SK-N-SH (cell line): ENCODE measurements around the gene ACAP3.

ENCODE experiments used
- EP300 ChIP-seq, 2 experiments: IDR thresholded peaks; 2 replicates each; pipeline versions ENCODE4 v1.4.0 to v1.6.1; 2012; ENCODE audit warnings: borderline replicate concordance in 1 of 2, low read depth in 1 of 2, low read length in 1 of 2
- FOXM1 ChIP-seq: IDR thresholded peaks from 2 replicates; pipeline ENCODE4 v1.4.0; 2012; ENCODE audit warnings: low read depth, mild to moderate bottlenecking
- POLR2AphosphoS5 ChIP-seq: IDR thresholded peaks from 2 replicates; pipeline ENCODE4 v1.6.1; 2012; ENCODE audit warnings: low read depth, low read length
- RFX5 ChIP-seq: IDR thresholded peaks from 2 replicates; pipeline ENCODE4 v1.6.1; 2012; ENCODE audit warnings: mild to moderate bottlenecking, improper control_type of control experiment, low read length
- SIN3A ChIP-seq: IDR thresholded peaks from 2 replicates; pipeline ENCODE4 v1.6.1; 2012; ENCODE audit warnings: low read depth, mild to moderate bottlenecking, low read length, moderate library complexity, borderline replicate concordance
- SMC3 ChIP-seq: IDR thresholded peaks from 2 replicates; pipeline ENCODE4 v1.6.1; 2012; ENCODE audit warnings: low read depth, low read length, improper control_type of control experiment
- TAF1 ChIP-seq: IDR thresholded peaks from 2 replicates; pipeline ENCODE4 v1.6.1; 2012; ENCODE audit warnings: low read depth, mild to moderate bottlenecking, low read length, moderate library complexity, borderline replicate concordance
- TCF12 ChIP-seq: IDR thresholded peaks from 2 replicates; pipeline ENCODE4 v1.4.0; 2012
- YY1 ChIP-seq: IDR thresholded peaks from 2 replicates; pipeline ENCODE4 v1.4.0; 2012; ENCODE audit warnings: low read depth, mild to moderate bottlenecking
- TF ChIP-seq, protein P1 (sequence below): fragments of 200-600 bp; sonication (generic); IDR thresholded peaks from 2 replicates; pipeline ENCODE4 v1.6.1; 2017; ENCODE audit warnings: antibody characterized with exemption, mild to moderate bottlenecking, moderate library complexity
- TF ChIP-seq, protein P2 (sequence below): fragments of 150-350 bp; IDR thresholded peaks from 2 replicates; pipeline ENCODE4 v1.6.1; 2017; ENCODE audit warnings: antibody characterized with exemption, low read length, low read depth, borderline replicate concordance
- TF ChIP-seq, protein P3 (sequence below): IDR thresholded peaks from 2 replicates; pipeline ENCODE4 v1.6.1; 2012; ENCODE audit warnings: mild to moderate bottlenecking, low read depth, low read length, moderate library complexity

DNA sequence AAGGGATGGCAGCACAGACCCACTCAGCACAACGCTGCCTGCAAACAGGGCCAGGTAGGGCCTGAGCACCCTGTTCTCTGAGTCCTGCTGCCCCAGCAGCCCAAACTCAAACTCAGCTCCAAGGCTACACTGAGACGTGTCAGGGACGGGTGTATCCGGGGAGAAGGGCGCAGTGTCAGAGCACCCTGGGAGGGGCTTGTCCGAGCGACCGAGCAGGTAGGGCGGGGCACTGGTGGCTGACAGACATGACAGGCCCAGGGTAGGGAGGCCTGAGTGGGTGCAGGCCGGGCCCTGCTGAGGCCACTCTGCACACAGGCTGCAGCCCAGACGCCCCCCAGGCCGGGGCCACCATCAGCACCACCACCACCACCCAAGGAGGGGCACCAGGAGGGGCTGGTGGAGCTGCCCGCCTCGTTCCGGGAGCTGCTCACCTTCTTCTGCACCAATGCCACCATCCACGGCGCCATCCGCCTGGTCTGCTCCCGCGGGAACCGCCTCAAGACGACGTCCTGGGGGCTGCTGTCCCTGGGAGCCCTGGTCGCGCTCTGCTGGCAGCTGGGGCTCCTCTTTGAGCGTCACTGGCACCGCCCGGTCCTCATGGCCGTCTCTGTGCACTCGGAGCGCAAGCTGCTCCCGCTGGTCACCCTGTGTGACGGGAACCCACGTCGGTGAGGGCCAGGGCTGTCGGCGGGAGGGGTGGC lies 22.0 kb downstream of the ACAP3 start:
- TF ChIP-seq SMC3 (no peak), FOXM1 (no peak), TAF1 (no peak), POLR2AphosphoS5 (no peak), YY1 (no peak), RFX5 (no peak), EP300 (IDR thresholded peaks at IDR 0.05; ENCODE audit: borderline replicate concordance in 1 of 2, low read depth in 1 of 2, low read length in 1 of 2) (no peak), TCF12 (no peak), SIN3A (no peak)
- TF ChIP-seq, protein P1, sequence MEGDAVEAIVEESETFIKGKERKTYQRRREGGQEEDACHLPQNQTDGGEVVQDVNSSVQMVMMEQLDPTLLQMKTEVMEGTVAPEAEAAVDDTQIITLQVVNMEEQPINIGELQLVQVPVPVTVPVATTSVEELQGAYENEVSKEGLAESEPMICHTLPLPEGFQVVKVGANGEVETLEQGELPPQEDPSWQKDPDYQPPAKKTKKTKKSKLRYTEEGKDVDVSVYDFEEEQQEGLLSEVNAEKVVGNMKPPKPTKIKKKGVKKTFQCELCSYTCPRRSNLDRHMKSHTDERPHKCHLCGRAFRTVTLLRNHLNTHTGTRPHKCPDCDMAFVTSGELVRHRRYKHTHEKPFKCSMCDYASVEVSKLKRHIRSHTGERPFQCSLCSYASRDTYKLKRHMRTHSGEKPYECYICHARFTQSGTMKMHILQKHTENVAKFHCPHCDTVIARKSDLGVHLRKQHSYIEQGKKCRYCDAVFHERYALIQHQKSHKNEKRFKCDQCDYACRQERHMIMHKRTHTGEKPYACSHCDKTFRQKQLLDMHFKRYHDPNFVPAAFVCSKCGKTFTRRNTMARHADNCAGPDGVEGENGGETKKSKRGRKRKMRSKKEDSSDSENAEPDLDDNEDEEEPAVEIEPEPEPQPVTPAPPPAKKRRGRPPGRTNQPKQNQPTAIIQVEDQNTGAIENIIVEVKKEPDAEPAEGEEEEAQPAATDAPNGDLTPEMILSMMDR, result no peak
- TF ChIP-seq, protein P2, sequence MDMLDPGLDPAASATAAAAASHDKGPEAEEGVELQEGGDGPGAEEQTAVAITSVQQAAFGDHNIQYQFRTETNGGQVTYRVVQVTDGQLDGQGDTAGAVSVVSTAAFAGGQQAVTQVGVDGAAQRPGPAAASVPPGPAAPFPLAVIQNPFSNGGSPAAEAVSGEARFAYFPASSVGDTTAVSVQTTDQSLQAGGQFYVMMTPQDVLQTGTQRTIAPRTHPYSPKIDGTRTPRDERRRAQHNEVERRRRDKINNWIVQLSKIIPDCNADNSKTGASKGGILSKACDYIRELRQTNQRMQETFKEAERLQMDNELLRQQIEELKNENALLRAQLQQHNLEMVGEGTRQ, result no peak
- TF ChIP-seq, protein P3, sequence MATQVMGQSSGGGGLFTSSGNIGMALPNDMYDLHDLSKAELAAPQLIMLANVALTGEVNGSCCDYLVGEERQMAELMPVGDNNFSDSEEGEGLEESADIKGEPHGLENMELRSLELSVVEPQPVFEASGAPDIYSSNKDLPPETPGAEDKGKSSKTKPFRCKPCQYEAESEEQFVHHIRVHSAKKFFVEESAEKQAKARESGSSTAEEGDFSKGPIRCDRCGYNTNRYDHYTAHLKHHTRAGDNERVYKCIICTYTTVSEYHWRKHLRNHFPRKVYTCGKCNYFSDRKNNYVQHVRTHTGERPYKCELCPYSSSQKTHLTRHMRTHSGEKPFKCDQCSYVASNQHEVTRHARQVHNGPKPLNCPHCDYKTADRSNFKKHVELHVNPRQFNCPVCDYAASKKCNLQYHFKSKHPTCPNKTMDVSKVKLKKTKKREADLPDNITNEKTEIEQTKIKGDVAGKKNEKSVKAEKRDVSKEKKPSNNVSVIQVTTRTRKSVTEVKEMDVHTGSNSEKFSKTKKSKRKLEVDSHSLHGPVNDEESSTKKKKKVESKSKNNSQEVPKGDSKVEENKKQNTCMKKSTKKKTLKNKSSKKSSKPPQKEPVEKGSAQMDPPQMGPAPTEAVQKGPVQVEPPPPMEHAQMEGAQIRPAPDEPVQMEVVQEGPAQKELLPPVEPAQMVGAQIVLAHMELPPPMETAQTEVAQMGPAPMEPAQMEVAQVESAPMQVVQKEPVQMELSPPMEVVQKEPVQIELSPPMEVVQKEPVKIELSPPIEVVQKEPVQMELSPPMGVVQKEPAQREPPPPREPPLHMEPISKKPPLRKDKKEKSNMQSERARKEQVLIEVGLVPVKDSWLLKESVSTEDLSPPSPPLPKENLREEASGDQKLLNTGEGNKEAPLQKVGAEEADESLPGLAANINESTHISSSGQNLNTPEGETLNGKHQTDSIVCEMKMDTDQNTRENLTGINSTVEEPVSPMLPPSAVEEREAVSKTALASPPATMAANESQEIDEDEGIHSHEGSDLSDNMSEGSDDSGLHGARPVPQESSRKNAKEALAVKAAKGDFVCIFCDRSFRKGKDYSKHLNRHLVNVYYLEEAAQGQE, result no peak
